HL-60 (cell line): Measurements from ENCODE around the gene MYEOV.

ENCODE experiments used
- CTCF ChIP-seq: IDR thresholded peaks from one replicate; pipeline ENCODE4 v1.5.1; 2011; ENCODE audit warnings: low read length, control low read depth, inconsistent platforms; ENCODE audit not compliant: insufficient read depth
- GABPA ChIP-seq: IDR thresholded peaks from 2 replicates; pipeline ENCODE4 v1.6.1; 2012; ENCODE audit warnings: low read depth
- POLR2AphosphoS5 ChIP-seq: IDR thresholded peaks from 2 replicates; pipeline ENCODE4 v1.6.1; 2012; ENCODE audit warnings: low read depth
- TF ChIP-seq, protein P1 (sequence below): IDR thresholded peaks from 2 replicates; pipeline ENCODE4 v1.6.1; 2012; ENCODE audit warnings: low read depth; ENCODE audit not compliant: insufficient replicate concordance

- TF ChIP-seq CTCF, result no peak
- TF ChIP-seq GABPA, result no peak
- TF ChIP-seq, protein P1, sequence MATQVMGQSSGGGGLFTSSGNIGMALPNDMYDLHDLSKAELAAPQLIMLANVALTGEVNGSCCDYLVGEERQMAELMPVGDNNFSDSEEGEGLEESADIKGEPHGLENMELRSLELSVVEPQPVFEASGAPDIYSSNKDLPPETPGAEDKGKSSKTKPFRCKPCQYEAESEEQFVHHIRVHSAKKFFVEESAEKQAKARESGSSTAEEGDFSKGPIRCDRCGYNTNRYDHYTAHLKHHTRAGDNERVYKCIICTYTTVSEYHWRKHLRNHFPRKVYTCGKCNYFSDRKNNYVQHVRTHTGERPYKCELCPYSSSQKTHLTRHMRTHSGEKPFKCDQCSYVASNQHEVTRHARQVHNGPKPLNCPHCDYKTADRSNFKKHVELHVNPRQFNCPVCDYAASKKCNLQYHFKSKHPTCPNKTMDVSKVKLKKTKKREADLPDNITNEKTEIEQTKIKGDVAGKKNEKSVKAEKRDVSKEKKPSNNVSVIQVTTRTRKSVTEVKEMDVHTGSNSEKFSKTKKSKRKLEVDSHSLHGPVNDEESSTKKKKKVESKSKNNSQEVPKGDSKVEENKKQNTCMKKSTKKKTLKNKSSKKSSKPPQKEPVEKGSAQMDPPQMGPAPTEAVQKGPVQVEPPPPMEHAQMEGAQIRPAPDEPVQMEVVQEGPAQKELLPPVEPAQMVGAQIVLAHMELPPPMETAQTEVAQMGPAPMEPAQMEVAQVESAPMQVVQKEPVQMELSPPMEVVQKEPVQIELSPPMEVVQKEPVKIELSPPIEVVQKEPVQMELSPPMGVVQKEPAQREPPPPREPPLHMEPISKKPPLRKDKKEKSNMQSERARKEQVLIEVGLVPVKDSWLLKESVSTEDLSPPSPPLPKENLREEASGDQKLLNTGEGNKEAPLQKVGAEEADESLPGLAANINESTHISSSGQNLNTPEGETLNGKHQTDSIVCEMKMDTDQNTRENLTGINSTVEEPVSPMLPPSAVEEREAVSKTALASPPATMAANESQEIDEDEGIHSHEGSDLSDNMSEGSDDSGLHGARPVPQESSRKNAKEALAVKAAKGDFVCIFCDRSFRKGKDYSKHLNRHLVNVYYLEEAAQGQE, result no peak
- no peak for TF ChIP-seq POLR2AphosphoS5
These were observed 30.8 kb upstream of the MYEOV start for GRCh38 chr11:69262918-69263735.
